Measurements from ENCODE around the gene P2RX2. TPM values are rescaled to one million over a fixed set of nuclear protein-coding genes. Genes with fewer than 3 reads are reported as not detected.

Gene P2RX2
- total RNA-seq, 1 experiment from 2014 or later, result not detected

DNA sequence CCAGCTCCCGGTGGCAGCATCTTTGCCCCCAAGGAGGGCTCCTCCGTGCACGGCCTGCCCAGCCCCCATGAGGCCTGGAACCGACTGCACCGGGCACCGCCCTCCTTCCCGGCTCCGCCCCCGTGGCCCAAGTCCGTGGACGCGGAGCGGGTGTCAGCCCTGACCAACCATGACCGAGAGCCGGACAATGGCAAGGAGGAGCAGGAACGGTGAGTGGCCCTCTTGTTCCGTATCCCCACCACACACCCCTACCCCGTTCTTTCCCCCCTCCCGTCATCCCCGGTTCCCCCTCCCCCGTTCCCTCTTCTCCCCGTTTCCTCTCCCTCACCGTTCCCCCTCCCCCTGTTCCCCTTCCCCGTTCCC lies 36.5 kb upstream of the P2RX2 start:
- H3K9ac ChIP-seq (ENCODE audit: low read length), result no peak overlapping the region
- TF ChIP-seq ZNF274 (IDR thresholded peaks at IDR 0.05; ENCODE audit: low read depth, low read length) (no peak), SIN3A (IDR thresholded peaks at IDR 0.05; ENCODE audit: low read depth) (no peak), POLR2AphosphoS5 (IDR thresholded peaks at IDR 0.05; ENCODE audit: low read depth, low read length) (no peak), YY1 (IDR thresholded peaks at IDR 0.05; ENCODE audit: extremely low read depth, insufficient replicate concordance, low read depth, low read length) (no peak), CBX3 (IDR thresholded peaks at IDR 0.05; ENCODE audit: low read depth) (no peak), FOSL1 (IDR thresholded peaks at IDR 0.05; ENCODE audit: low read depth) (no peak), RAD21 (IDR thresholded peaks at IDR 0.05; ENCODE audit: low read depth) (no peak), EZH2 (IDR thresholded peaks at IDR 0.05) (no peak)
- TF ChIP-seq, protein P1, sequence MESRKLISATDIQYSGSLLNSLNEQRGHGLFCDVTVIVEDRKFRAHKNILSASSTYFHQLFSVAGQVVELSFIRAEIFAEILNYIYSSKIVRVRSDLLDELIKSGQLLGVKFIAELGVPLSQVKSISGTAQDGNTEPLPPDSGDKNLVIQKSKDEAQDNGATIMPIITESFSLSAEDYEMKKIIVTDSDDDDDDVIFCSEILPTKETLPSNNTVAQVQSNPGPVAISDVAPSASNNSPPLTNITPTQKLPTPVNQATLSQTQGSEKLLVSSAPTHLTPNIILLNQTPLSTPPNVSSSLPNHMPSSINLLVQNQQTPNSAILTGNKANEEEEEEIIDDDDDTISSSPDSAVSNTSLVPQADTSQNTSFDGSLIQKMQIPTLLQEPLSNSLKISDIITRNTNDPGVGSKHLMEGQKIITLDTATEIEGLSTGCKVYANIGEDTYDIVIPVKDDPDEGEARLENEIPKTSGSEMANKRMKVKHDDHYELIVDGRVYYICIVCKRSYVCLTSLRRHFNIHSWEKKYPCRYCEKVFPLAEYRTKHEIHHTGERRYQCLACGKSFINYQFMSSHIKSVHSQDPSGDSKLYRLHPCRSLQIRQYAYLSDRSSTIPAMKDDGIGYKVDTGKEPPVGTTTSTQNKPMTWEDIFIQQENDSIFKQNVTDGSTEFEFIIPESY (IDR thresholded peaks at IDR 0.05; ENCODE audit: extremely low read depth, insufficient replicate concordance, low read length), result no peak
- RAD21 ChIA-PET (ENCODE audit: low non-redundant PET in 1 of 2, low total read pairs in 2 of 2, uncharacterized antibody in 2 of 2, unreplicated experiment in 2 of 2), result no interaction called here
- no peak overlapping the region for H3K4me2 ChIP-seq (ENCODE audit: low read length)
- no peak overlapping the region for H2AFZ ChIP-seq (ENCODE audit: low read depth, low read length, poor library complexity, severe bottlenecking)
- H3K4me1 ChIP-seq (ENCODE audit: control insufficient read depth in 1 of 2, insufficient read depth in 2 of 2, low read length in 2 of 2), result no peaks in the 10 kb centered on the region
- H3K9me3 ChIP-seq (ENCODE audit: control insufficient read depth in 1 of 2, insufficient read depth in 1 of 2, low read depth in 1 of 2, low read length in 2 of 2), result no peaks in the 10 kb centered on the region
- no peak overlapping the region for H3K4me3 ChIP-seq (replicated peaks in 1 of 2; ENCODE audit: low read depth in 1 of 2, low read length in 2 of 2)
- intact Hi-C loops (cut with micrococcal nuclease), result no loop called here
- no peaks in the 10 kb centered on the region; the same call in 1 of the 2 replicates for H4K20me1 ChIP-seq (ENCODE audit: insufficient read depth)
- no peaks in the 10 kb centered on the region for H3K27me3 ChIP-seq (ENCODE audit: insufficient read depth, low read length)
- H3K36me3 ChIP-seq (ENCODE audit: control insufficient read depth in 1 of 2, insufficient read depth in 2 of 2, low read length in 2 of 2), result peaks cover 12 to 14% of the 10 kb centered on the region in 2 experiments; a peak in 3 of 4 replicates
- no peaks in the 10 kb centered on the region for H3K9me2 ChIP-seq (ENCODE audit: insufficient read depth)
- no peak for DNase-seq (ENCODE audit: low read depth, low spot score)
- no peak overlapping the region for H3K27ac ChIP-seq (ENCODE audit: low read depth, low read length)
- CTCF ChIA-PET, result no interaction called here
- peak; percentile 27 for ATAC-seq
- POLR2A ChIA-PET, result no interaction called here
- no TSS peak for BruUV-seq (replicated peaks)
- H3K79me2 ChIP-seq (ENCODE audit: insufficient read depth, low read length), result no peaks in the 10 kb centered on the region

All from HCT116 (cell line).